Inflammatory macrophage treated with lipopolysaccharide for 1 hour (primary cell): Measurements from ENCODE around the gene PRCD.

Experiments used
- DNase-seq, 2 donors: peaks; one replicate each; pipeline ENCODE4 v3.0.0-alpha.2; 2020 to 2022

The PRCD gene, protein sequence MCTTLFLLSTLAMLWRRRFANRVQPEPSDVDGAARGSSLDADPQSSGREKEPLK

GRCh38 chr17:76539631-76540271 is at the start of gene PRCD:
Gene PRCD, plus strand, starts transcription at chr17:76540044. Its CDS starts 98 bp downstream, at chr17:76540142.
- DNase-seq: no peak

- DNase-seq: no peak
These were observed 49.6 kb upstream of the PRCD start for GRCh38 chr17:76490112-76490710.

DNA sequence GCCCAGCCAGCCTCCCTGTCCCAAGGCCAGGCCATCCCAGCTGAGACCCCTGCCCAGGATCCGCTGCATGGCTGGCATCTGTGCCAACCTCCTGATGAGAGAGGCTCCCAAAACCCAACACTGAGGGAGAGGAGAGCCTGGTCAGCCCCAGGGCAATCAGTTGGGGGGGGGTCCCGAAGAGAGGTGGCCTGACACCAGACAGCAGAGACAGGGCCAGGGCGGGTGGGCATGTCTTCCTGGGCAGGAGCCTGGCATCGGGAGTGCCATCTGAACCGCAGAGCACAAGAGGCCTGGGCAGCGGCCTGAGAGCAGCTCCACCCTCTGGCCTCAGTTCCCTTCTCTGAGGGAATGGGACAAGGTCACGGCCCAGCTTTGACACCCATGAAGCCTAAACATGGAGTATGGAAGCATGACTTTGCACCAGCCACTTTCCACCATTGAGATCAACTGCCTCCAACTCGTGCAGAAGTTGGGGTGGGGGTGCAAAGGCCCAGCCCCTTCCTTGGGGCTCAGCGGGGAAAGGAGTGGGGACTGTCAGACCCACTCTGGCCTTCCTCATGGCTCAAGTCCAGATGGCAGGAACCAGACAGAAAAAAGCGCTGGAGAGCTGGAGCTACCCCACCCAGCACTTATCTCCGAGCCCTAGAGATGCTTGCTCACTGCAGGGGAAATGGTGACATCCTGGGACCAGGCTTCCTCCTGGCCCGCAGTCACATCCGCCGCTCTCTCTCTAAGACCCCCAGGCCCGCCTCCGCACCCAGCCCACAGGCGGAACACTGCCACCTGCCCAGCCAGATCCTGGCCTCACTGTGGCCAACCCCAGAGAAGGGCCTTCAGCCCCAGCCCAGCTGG is 48.3 kb upstream of the PRCD start:
- peak in 1 of 2 donors; percentile 40 for DNase-seq

GRCh38 chr17:76492123-76492988 is 47.5 kb upstream of the PRCD start:
- DNase-seq: peak; percentile 78 to 88

GRCh38 chr17:76492989-76493501 is 46.8 kb upstream of the PRCD start:
- peak; percentile 95 to 99 for DNase-seq

DNA sequence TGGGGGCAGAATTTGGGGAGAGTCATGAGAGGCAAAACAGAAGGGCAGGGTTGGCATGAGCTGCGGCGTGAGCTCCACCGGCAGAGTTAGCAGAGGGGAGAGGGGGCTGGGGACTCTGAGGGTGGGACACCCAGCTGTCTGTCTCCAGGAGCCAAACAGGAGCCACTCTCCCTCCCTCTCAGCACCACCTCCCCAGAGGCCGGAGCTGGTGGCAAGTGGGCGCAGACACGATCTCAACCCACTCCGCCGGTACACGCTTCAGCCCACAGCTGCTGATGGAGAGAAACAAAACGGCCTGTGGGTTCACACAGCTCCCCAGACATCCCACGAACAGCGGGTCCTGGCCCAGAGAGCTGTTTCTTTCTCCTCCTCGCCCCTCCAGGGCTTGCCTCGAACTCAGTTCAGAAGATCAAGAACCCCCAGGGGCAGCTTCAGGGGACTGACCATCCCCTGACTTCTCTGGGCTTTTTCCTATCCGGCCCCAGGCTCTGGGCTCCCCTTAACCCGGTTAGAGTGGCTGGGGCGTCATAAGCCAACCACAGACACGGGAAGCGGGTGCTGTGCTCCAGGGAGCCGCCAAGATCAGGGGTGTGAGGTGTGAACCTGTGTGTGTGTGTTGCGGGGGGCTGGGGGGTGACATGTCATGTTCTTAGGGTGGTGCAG is 46.2 kb upstream of the PRCD start:
- DNase-seq: peak in 1 of 2 donors; percentile 19

DNA sequence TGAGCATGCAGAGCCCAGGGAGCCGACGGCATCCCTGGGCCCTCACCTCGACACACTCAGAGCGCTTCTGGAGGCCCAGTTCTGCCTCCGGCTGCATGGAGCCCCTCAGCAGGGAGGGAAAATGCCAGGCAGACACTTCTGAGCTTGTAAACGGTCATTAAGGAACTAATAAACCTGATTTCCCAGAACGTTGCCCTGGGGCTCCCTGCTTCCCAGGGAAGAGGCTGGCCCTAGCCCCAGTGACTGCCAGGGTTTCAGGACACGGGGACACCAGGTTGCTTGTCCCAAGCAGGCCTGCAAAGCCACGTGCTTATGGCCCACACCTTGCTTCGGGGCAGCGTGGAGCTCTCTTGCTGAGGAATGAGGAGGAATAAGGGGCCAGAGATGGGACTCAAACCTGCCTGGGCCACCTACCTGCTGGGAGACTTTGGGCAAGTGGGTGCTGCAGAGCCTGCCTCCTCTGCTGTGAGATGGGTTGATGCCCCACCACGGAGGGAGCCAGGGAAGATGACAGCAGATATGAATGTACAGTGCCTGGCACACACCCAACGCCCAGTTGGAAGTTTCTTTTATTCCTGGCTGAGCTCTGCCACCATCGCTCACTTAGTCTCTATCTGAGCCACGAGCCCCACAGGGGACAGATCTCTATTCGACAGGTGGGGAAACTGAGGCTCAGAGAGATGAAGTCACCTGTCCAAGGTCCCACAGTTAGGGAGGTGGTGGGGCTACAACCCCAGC is 44.0 kb upstream of the PRCD start:
- DNase-seq: no peak

DNA sequence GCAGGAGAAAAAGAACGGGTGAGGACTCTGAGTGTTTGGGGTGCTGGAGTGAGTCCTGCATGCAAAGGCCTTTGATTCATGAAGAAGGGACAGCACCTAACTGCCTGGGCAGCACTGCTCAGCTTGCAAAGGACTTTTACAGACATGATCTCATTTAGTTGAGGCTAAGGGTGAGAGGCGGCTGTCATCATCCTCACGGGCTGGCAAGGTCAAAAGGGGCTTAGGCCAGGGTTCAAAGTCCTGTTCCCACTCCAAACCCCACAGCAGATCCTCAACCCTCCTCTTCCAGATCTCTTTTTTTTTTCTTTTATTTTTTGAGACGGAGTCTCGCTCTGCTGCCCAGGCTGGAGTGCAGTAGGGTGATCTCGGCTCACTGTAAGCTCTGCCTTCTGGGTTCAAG is 43.4 kb upstream of the PRCD start:
- DNase-seq: peak; percentile 43 to 87

GRCh38 chr17:76497699-76497978 is 42.2 kb upstream of the PRCD start:
- no peak for DNase-seq

DNA sequence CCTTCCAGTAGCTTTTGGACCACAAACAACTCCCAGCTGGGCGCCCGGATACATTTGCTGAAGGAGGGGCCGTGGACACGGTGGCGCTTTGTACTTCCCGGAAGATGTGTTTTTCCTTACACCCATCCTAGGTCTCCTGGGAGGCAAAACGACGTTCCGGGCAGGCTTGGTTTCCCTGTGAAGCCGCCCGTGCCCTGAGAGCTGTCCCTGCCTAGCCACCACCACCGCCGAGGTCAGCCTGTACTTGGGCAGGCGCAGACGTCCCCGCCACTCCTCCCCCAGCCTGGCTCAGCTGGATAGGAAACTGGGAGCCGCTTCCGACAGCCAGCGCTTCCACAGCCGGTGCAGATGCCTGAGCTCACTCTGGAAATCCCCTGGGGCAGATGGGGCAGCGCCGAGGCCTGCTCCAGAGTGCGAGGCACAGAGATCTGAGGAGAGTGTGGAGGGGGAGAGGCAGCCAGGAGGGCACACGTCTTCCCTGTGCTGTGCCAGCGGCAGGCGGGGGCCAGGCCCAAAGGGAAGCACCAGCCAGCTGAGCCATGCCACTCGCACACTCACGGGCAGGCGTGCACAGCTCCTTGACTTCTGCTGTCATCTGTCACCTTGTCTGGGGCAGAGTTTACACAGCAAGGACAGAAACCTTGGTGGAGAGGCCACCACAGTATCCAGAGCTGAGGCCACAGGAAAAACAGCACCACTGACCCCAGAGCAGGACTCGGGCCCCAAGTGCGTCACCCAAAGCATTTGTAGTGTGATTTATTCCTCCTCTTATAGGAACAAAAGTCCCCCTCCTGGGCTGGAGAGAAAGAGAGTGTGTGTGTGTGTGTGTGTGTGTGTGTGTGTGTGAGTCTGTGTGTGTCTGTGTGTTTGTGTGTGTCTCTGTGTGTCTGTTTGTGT is 41.6 kb upstream of the PRCD start:
- peak; percentile 41 to 69 for DNase-seq

GRCh38 chr17:76498876-76499251 is 41.0 kb upstream of the PRCD start:
- DNase-seq: no peak

GRCh38 chr17:76499267-76499667 is 40.6 kb upstream of the PRCD start:
- DNase-seq: no peak

DNA sequence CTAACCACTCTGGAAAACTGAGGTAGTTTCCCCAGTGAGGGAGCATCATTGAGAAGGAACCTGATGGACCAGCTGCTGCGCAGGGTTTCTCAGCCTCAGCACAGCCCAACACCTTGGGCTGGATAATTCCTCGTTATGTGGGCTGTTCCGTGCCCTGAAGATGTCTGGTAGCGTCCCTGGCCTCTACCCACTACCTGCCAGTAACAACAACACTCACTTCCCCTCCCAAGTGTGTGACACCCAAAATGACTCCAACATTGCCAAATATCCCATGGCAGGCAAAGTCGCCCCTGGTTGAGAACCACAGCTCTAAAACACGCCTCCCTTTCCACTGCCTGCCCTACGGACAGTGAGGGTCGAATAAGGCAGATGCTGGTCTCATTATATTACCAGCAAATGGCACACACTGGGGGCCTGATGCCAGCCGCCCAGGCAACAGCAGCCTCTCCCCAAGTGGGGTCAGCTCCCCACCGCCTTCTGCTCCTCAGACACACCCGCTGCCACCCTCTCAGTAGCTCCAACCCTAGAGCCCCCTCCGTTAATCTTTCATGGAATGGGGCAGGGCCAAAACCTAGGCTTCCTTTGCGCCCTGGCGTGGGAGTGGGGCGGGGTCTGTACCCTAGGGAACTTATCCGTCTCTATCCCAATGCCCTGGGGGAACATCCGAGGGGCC is 39.6 kb upstream of the PRCD start:
- DNase-seq: peak; percentile 59 to 72

DNA sequence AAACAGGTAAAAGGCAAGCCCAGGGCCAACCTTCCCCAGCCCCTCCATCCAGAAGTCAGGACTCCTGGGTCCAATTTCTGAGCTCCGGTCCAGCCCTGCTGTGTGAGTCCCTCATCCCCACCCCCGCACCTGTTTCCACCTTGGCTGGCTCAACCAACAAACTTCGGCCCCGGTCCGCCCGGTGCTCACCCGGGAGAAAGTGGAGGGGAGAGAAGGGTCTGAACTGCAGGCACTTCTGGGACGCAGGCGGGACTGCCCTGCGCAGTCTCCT is 39.2 kb upstream of the PRCD start:
- DNase-seq: no peak

DNA sequence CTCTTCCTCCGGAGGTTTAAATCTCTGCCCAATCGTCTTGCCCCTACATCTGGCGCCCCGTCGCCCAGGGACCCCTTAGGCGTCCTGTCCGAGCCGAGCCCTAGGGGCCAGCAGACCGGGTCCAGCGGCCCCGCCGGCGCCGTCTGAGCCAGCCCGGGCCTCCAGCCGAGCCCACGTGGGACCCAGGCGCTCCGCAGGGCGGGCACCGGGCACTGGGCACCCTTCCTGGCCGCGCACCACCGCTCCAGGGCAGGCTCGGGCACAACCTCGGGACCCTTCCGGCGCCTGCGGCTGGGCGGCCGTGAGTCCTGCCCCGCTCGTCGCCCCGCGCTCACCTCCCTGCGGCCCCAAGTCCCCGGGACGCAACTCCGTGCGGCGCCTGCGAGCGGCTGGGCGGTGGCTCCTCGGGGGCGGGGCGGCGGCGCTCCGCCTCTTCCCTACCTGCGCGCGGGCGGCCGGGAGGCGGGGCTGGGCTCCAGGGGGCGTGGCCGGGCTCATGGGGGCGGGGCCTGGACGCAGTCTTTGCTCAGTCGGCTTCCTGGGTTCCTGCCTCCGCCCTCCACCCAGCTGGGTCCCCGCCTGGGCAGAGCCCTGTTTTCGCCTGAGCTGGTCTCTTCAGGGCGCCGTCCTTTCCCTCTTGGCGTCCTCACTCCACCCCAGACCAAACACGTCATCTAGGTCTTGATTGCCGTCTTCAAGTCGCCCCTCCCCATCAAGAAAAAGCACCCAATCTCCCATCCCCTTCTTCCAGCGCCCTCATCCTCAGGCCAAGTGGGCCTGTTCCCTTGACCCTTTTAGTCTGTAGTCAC is 38.6 kb upstream of the PRCD start, which contains the start of gene RHBDF2:
Gene RHBDF2 (minus strand): TSS at position 406 of the 809 bp plus-strand sequence. CDS start 19,899 bp downstream, outside the sequence.
- peak; percentile 73 to 90 for DNase-seq

- no peak for DNase-seq
These were observed 38.0 kb upstream of the PRCD start for GRCh38 chr17:76501827-76502307.

- peak in 1 of 2 donors; percentile 28 for DNase-seq
These were observed 37.3 kb upstream of the PRCD start for GRCh38 chr17:76502341-76503211.

GRCh38 chr17:76504117-76504516 is 35.7 kb upstream of the PRCD start:
- peak in 1 of 2 donors; percentile 40 for DNase-seq
